ENCODE results near the gene LPA.
"Not testable (repeated sequence)": the region's sequence is repeated elsewhere in the genome, so short reads cannot be mapped to it uniquely, and the experiment has no call there.

GRCh38 chr6:160529524-160529923 lies 134.6 kb downstream of the LPA start:
- TF ChIP-seq, protein P1, sequence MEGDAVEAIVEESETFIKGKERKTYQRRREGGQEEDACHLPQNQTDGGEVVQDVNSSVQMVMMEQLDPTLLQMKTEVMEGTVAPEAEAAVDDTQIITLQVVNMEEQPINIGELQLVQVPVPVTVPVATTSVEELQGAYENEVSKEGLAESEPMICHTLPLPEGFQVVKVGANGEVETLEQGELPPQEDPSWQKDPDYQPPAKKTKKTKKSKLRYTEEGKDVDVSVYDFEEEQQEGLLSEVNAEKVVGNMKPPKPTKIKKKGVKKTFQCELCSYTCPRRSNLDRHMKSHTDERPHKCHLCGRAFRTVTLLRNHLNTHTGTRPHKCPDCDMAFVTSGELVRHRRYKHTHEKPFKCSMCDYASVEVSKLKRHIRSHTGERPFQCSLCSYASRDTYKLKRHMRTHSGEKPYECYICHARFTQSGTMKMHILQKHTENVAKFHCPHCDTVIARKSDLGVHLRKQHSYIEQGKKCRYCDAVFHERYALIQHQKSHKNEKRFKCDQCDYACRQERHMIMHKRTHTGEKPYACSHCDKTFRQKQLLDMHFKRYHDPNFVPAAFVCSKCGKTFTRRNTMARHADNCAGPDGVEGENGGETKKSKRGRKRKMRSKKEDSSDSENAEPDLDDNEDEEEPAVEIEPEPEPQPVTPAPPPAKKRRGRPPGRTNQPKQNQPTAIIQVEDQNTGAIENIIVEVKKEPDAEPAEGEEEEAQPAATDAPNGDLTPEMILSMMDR (IDR thresholded peaks at IDR 0.05; ENCODE audit: insufficient read depth, low read length, poor library complexity, severe bottlenecking) = not testable (repeated sequence)
- TF ChIP-seq EZH2phosphoT487 (conservative IDR thresholded peaks at IDR 0.05; ENCODE audit: low read length) = not testable (repeated sequence)

Data from SU-DHL-6 (cell line).